ENCODE measurements around the gene ABL1. TPM values are rescaled to one million over a fixed set of nuclear protein-coding genes. Genes with fewer than 3 reads are reported as not detected.
A peak's percentile ranks its signal among the peaks of the same experiment; 100 is the strongest.

ABL1 gene
- total RNA-seq, 4 donors from 2014 or later, result 58.0 to 105 (median 78.6) TPM

DNA sequence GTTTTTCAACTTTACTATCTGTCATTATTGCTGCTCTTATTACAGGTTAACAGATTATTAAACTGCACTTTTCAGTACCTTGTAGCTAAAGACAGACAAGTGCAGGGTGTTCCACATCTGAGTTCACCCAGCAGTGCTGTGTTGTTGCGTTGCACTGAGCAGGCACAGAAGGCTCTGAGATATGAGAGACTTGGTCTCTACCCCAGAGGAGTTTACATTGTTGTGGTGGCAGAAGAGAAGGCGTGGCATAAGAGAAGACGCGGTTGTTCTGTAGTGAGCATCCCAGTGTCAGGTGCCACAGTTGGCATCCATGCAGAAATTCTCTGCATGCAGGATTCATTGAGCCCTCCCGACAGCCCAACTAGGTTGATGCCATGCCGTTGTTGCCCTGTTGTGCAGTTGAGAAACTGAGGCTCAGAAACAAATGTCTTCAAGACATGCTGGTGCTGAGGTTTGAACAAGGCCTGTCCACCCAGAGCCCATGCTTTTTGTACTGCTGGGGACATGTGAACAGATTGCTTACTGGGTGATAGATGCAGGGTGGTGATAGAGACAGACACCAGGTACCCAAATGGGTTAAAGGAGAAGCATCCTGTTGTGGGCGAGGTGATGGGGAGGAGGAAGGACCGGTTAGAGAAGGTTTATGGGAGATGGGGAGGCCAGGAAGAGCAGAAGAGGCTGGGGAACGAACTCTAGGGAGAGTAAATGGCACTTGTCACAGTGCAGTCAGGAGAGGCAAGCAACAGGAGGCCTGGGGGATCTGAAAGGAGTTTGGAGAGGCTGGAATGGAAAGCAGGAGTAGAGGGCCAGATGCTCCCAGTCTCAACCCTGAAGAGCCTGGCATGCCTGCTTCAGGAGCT, 8.2 kb downstream of the ABL1 start:
- 77 to 80% methylated on average over 9 of the region's 9 CpGs for WGBS, 2 donors
- Histone ChIP-seq H3K9me3 (no peaks in the 10 kb centered on the region), H3K4me3 (no peak overlapping the region), H3K36me3 (no peaks in the 10 kb centered on the region), H3K4me1 (peaks cover 0 to 98% (median 53%) of the 10 kb centered on the region in 4 donors), H3K27me3 (no peaks in the 10 kb centered on the region), H3K27ac (peak overlapping the region; percentile 0 to 98 (median 46))
- DNase-seq (ENCODE audit: low spot score in 2 of 2), result no peak
- TF ChIP-seq EP300 (IDR thresholded peaks at IDR 0.05) (no peak), POLR2A (IDR thresholded peaks at IDR 0.05) (no peak)
- TF ChIP-seq, protein P1, sequence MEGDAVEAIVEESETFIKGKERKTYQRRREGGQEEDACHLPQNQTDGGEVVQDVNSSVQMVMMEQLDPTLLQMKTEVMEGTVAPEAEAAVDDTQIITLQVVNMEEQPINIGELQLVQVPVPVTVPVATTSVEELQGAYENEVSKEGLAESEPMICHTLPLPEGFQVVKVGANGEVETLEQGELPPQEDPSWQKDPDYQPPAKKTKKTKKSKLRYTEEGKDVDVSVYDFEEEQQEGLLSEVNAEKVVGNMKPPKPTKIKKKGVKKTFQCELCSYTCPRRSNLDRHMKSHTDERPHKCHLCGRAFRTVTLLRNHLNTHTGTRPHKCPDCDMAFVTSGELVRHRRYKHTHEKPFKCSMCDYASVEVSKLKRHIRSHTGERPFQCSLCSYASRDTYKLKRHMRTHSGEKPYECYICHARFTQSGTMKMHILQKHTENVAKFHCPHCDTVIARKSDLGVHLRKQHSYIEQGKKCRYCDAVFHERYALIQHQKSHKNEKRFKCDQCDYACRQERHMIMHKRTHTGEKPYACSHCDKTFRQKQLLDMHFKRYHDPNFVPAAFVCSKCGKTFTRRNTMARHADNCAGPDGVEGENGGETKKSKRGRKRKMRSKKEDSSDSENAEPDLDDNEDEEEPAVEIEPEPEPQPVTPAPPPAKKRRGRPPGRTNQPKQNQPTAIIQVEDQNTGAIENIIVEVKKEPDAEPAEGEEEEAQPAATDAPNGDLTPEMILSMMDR (IDR thresholded peaks at IDR 0.05), result no peak

GRCh38 chr9:130844044-130844451, 9.0 kb downstream of the ABL1 start:
- Histone ChIP-seq H3K4me1 (peaks cover 0 to 98% (median 50%) of the 10 kb centered on the region in 4 donors), H3K36me3 (no peaks in the 10 kb centered on the region), H3K27me3 (no peaks in the 10 kb centered on the region), H3K27ac (peak overlapping the region; percentile 1 to 98 (median 52)), H3K4me3 (no peak overlapping the region), H3K9me3 (no peaks in the 10 kb centered on the region)
- no peak for DNase-seq (ENCODE audit: low spot score in 2 of 2)
- TF ChIP-seq EP300 (IDR thresholded peaks at IDR 0.05) (peak in 1 of 2 donors; percentile 7), POLR2A (IDR thresholded peaks at IDR 0.05) (no peak)
- TF ChIP-seq, protein P1 (IDR thresholded peaks at IDR 0.05), result no peak
- 59 to 81% methylated on average over 4 of the region's 4 CpGs for WGBS, 2 donors

- no peak for DNase-seq (ENCODE audit: low spot score in 2 of 2)
- no peak overlapping the region for H3K4me3 ChIP-seq
- no peaks in the 10 kb centered on the region for H3K27me3 ChIP-seq
- TF ChIP-seq POLR2A (IDR thresholded peaks at IDR 0.05) (no peak), EP300 (IDR thresholded peaks at IDR 0.05) (no peak)
- TF ChIP-seq, protein P1 (IDR thresholded peaks at IDR 0.05), result no peak
- peak overlapping the region; percentile 14 to 98 (median 88) for H3K27ac ChIP-seq
- H3K9me3 ChIP-seq, result no peaks in the 10 kb centered on the region
- H3K36me3 ChIP-seq, result no peaks in the 10 kb centered on the region
- H3K4me1 ChIP-seq, result peaks cover 0 to 98% (median 44%) of the 10 kb centered on the region in 4 donors
- WGBS, 2 donors, result 38 to 44% methylated on average over 10 of the region's 10 CpGs
Observed at GRCh38 chr9:130845254-130845653, 10.2 kb downstream of the ABL1 start.

DNA sequence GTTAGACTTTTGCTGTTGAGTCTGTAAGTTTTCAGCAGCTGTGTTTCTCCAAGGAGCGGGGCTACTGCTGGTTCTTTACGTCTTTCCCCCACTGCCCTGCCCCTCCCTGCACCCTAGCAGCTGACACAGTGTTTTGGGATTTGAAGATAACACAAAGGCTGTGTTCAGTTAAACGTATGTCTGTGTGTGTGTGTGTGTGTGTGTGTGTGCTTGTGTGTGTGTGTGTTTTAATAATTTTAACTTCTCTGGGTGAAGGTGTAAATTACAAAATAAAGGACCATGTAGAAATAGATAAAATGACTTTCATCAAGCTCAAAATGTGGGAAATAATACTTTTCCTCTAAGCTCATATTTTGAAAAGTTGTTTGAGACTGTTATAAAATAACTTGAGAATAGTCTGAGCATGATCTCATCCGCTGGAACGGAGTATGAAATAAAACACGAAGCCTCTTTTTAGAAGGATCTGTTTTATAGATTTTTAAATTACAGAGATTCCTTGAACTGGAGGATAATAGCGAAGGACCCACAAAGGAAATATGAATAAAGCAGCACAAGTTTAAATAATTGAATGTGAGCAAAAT, 10.9 kb downstream of the ABL1 start:
- no peaks in the 10 kb centered on the region for H3K9me3 ChIP-seq
- peaks cover 0 to 92% (median 44%) of the 10 kb centered on the region in 4 donors for H3K4me1 ChIP-seq
- H3K27me3 ChIP-seq, result no peaks in the 10 kb centered on the region
- DNase-seq (ENCODE audit: low spot score in 2 of 2), result no peak
- no peak for TF ChIP-seq POLR2A (IDR thresholded peaks at IDR 0.05)
- no peak for TF ChIP-seq EP300 (IDR thresholded peaks at IDR 0.05)
- TF ChIP-seq, protein P1 (IDR thresholded peaks at IDR 0.05), result no peak
- H3K4me3 ChIP-seq, result peak overlapping the region in 2 of 4 donors; percentile 24 to 31
- H3K27ac ChIP-seq, result peak overlapping the region; percentile 71 to 98 (median 88)
- H3K36me3 ChIP-seq, result no peaks in the 10 kb centered on the region
- WGBS, 2 donors, result 8 to 11% methylated on average over 7 of the region's 7 CpGs
